ENCODE results near the gene CHTF18. TPM values are rescaled to one million over a fixed set of nuclear protein-coding genes. Genes with fewer than 3 reads are reported as not detected.

The CHTF18 gene
- total and polyA plus RNA-seq, 2 donors (not counting 3 experiments of a cell fraction or from before 2014, with no cell fraction given): 33.0 to 69.5 TPM

- Histone ChIP-seq H3K9ac (replicated peaks; ENCODE audit: extremely low read depth, insufficient read depth, low read length) (no peak overlapping the region), H3K4me3 (replicated peaks in 1 of 3; ENCODE audit: insufficient read depth in 1 of 3, low read depth in 1 of 3, low read length in 3 of 3) (no peak overlapping the region), H3K4me2 (ENCODE audit: insufficient read depth, low read length) (no peak overlapping the region), H3K4me1 (ENCODE audit: control insufficient read depth, extremely low read depth, insufficient read depth, low read length) (no peaks in the 10 kb centered on the region), H2AFZ (ENCODE audit: low read depth, low read length) (no peak overlapping the region), H4K20me1 (replicated peaks; ENCODE audit: control insufficient read depth, extremely low read depth, insufficient read depth, low read length) (no peaks in the 10 kb centered on the region), H3K36me3 (ENCODE audit: control insufficient read depth in 2 of 2, extremely low read depth in 1 of 2, insufficient read depth in 2 of 2, low read length in 2 of 2) (no peaks in the 10 kb centered on the region), H3K9me3 (replicated peaks; ENCODE audit: control insufficient read depth, insufficient read depth, low read length) (no peaks in the 10 kb centered on the region), H3K79me2 (ENCODE audit: control insufficient read depth, insufficient read depth, low read length) (no peaks in the 10 kb centered on the region), H3K27me3 (ENCODE audit: control insufficient read depth in 2 of 2, insufficient read depth in 2 of 2, low read length in 2 of 2) (peaks cover 4 to 6% of the 10 kb centered on the region in 2 experiments), H3K27ac (ENCODE audit: insufficient read depth, low read depth, low read length) (no peak overlapping the region), H3K9me1 (replicated peaks; ENCODE audit: control insufficient read depth, extremely low read depth, insufficient read depth, low read length) (no peaks in the 10 kb centered on the region)
- FAIRE-seq: no peak
- ChIA-PET POLR2A (no interaction called here), CTCF (no interaction called here)
- no TSS peak for BruUV-seq (replicated peaks)
- intact Hi-C loops (cut with micrococcal nuclease) (no loop called here), dilution Hi-C loops (cut with MboI; ENCODE audit: extremely low pct_ligation_motif_present, low sequenced_read_pairs) (no loop called here)
- no peak for DNase-seq (ENCODE audit: low read depth, low spot score)
- TF ChIP-seq POLR2AphosphoS5 (IDR thresholded peaks at IDR 0.05; ENCODE audit: insufficient read depth, low read depth, low read length) (no peak), MAX (IDR thresholded peaks at IDR 0.05; ENCODE audit: insufficient read depth, insufficient read length) (no peak), POLR2A (IDR thresholded peaks at IDR 0.05; ENCODE audit: low read depth, low read length) (no peak), FOS (IDR thresholded peaks at IDR 0.05; ENCODE audit: borderline replicate concordance, insufficient read depth, low read length) (no peak), MYC (IDR thresholded peaks at IDR 0.05; ENCODE audit: low read depth, low read length) (no peak)
Observed at GRCh38 chr16:754656-755055, 33.8 kb upstream of the CHTF18 start.

GRCh38 chr16:756428-756827 lies 32.0 kb upstream of the CHTF18 start:
- Histone ChIP-seq H3K4me1 (ENCODE audit: control insufficient read depth, extremely low read depth, insufficient read depth, low read length) (no peaks in the 10 kb centered on the region), H3K9me1 (replicated peaks; ENCODE audit: control insufficient read depth, extremely low read depth, insufficient read depth, low read length) (no peaks in the 10 kb centered on the region), H3K27ac (ENCODE audit: insufficient read depth, low read depth, low read length) (no peak overlapping the region), H3K9me3 (replicated peaks; ENCODE audit: control insufficient read depth, insufficient read depth, low read length) (no peaks in the 10 kb centered on the region), H3K79me2 (ENCODE audit: control insufficient read depth, insufficient read depth, low read length) (no peaks in the 10 kb centered on the region), H2AFZ (ENCODE audit: low read depth, low read length) (no peak overlapping the region), H4K20me1 (replicated peaks; ENCODE audit: control insufficient read depth, extremely low read depth, insufficient read depth, low read length) (no peaks in the 10 kb centered on the region), H3K4me3 (replicated peaks in 1 of 3; ENCODE audit: insufficient read depth in 1 of 3, low read depth in 1 of 3, low read length in 3 of 3) (no peak overlapping the region), H3K9ac (replicated peaks; ENCODE audit: extremely low read depth, insufficient read depth, low read length) (no peak overlapping the region), H3K36me3 (ENCODE audit: control insufficient read depth in 2 of 2, extremely low read depth in 1 of 2, insufficient read depth in 2 of 2, low read length in 2 of 2) (no peaks in the 10 kb centered on the region), H3K4me2 (ENCODE audit: insufficient read depth, low read length) (no peak overlapping the region), H3K27me3 (ENCODE audit: control insufficient read depth in 2 of 2, insufficient read depth in 2 of 2, low read length in 2 of 2) (peaks cover 4% of the 10 kb centered on the region in 2 experiments)
- FAIRE-seq (no peak), DNase-seq (ENCODE audit: low read depth, low spot score) (no peak)
- no peak for TF ChIP-seq FOS (IDR thresholded peaks at IDR 0.05; ENCODE audit: borderline replicate concordance, insufficient read depth, low read length)
- TF ChIP-seq POLR2A (IDR thresholded peaks at IDR 0.05; ENCODE audit: low read depth, low read length): no peak
- no peak for TF ChIP-seq EZH2 (IDR thresholded peaks at IDR 0.05; ENCODE audit: borderline replicate concordance, low read depth, low read length, severe bottlenecking)
- TF ChIP-seq GATA2 (IDR thresholded peaks at IDR 0.05; ENCODE audit: insufficient read depth, insufficient read length, low read depth, low read length): no peak
- TF ChIP-seq JUN (IDR thresholded peaks at IDR 0.05; ENCODE audit: borderline replicate concordance, insufficient read depth, insufficient read length, low read depth): no peak
- no peak for TF ChIP-seq POLR2AphosphoS5 (IDR thresholded peaks at IDR 0.05; ENCODE audit: insufficient read depth, low read depth, low read length)
- TF ChIP-seq MYC (IDR thresholded peaks at IDR 0.05; ENCODE audit: low read depth, low read length): no peak
- no peak for TF ChIP-seq MAX (IDR thresholded peaks at IDR 0.05; ENCODE audit: insufficient read depth, insufficient read length)
- no peak for TF ChIP-seq CTCF (IDR thresholded peaks at IDR 0.05; ENCODE audit: extremely low read depth in 1 of 2, insufficient read depth in 1 of 2, low read depth in 1 of 2, low read length in 2 of 2)
- POLR2A ChIA-PET: no interaction called here
- BruUV-seq (replicated peaks): no TSS peak
- dilution Hi-C loops (cut with MboI; ENCODE audit: extremely low pct_ligation_motif_present, low sequenced_read_pairs): no loop called here
- CTCF ChIA-PET: interaction anchor here (0.6 to 1.0 kb wide), 3 partner anchors 29 to 1312 kb away, joined by 3 read pairs; no protein-coding TSS in a partner anchor
- intact Hi-C loops (cut with micrococcal nuclease): no loop called here

Measured in endothelial cell of umbilical vein (primary cell).